GM23338 (cell line): Measurements from ENCODE around the gene MYH15. TPM values are rescaled to one million over a fixed set of nuclear protein-coding genes. Genes with fewer than 3 reads are reported as not detected.

ENCODE experiments used
- ATAC-seq: fragments of 200-7000 bp; cut with Tn5 transposase; 3 replicates; pipeline ENCODE4 v1.9.1; 2020
- DNase-seq: peaks from one replicate; pipeline ENCODE4 v3.0.0-alpha.2; 2015; ENCODE audit warnings: low spot score
- H2AFZ ChIP-seq: fragments of 200-600 bp; sonication (generic); 2 replicates; pipeline ENCODE4 v1.8.0; 2016; ENCODE audit warnings: antibody characterized with exemption, mild to moderate bottlenecking, moderate library complexity
- H3F3A ChIP-seq: fragments of 200-600 bp; sonication (generic); replicated peaks from 2 replicates; pipeline ENCODE4 v1.8.0; 2017; ENCODE audit warnings: antibody characterized with exemption, mixed run types, low read depth
- H3K27ac ChIP-seq: fragments of 200-600 bp; sonication (generic); 2 replicates; pipeline ENCODE4 v1.6.1; 2016; ENCODE audit warnings: low read depth
- H3K27me3 ChIP-seq: fragments of 200-600 bp; sonication (generic); 2 replicates; pipeline ENCODE4 v1.8.0; 2016; ENCODE audit warnings: mild to moderate bottlenecking, mixed run types, moderate library complexity; ENCODE audit not compliant: insufficient read depth
- H3K36me3 ChIP-seq: fragments of 200-600 bp; sonication (generic); 2 replicates; pipeline ENCODE4 v1.8.0; 2016; ENCODE audit warnings: mild to moderate bottlenecking; ENCODE audit not compliant: insufficient read depth
- H3K4me1 ChIP-seq: fragments of 200-600 bp; sonication (generic); 2 replicates; pipeline ENCODE4 v1.8.0; 2016; ENCODE audit warnings: mild to moderate bottlenecking, moderate library complexity; ENCODE audit not compliant: insufficient read depth
- H3K4me2 ChIP-seq: fragments of 200-600 bp; sonication (generic); 2 replicates; pipeline ENCODE4 v1.7.1; 2017; ENCODE audit warnings: mixed run types
- H3K4me3 ChIP-seq: fragments of 200-600 bp; sonication (generic); 2 replicates; pipeline ENCODE4 v1.6.1; 2016; ENCODE audit warnings: mixed run types
- H3K79me2 ChIP-seq: fragments of 200-600 bp; sonication (generic); replicated peaks from 2 replicates; pipeline ENCODE4 v1.8.0; 2017; ENCODE audit warnings: mild to moderate bottlenecking; ENCODE audit not compliant: insufficient read depth
- H3K9me2 ChIP-seq: fragments of 200-600 bp; sonication (generic); 2 replicates; pipeline ENCODE4 v1.8.0; 2017; ENCODE audit not compliant: insufficient read depth
- H4K20me1 ChIP-seq: fragments of 200-600 bp; sonication (generic); replicated peaks from 2 replicates; pipeline ENCODE4 v1.8.0; 2017; ENCODE audit warnings: mild to moderate bottlenecking; ENCODE audit not compliant: insufficient read depth
- H3K27ac Mint-ChIP-seq: 2 replicates; pipeline ENCODE4 v1.8.0; 2020; ENCODE audit warnings: inconsistent platforms, mild to moderate bottlenecking, moderate library complexity, mixed read lengths
- H3K27me3 Mint-ChIP-seq: 3 replicates; pipeline ENCODE4 v1.8.0; 2022; ENCODE audit warnings: low read depth, mild to moderate bottlenecking, moderate library complexity, mixed read lengths, inconsistent platforms; ENCODE audit not compliant: insufficient read depth, poor library complexity
- H3K36me3 Mint-ChIP-seq: 3 replicates; pipeline ENCODE4 v1.8.0; 2021; ENCODE audit warnings: low read depth, mild to moderate bottlenecking, inconsistent platforms, moderate library complexity, mixed read lengths
- H3K4me1 Mint-ChIP-seq: 3 replicates; pipeline ENCODE4 v1.8.0; 2020; ENCODE audit warnings: mild to moderate bottlenecking, inconsistent platforms, mixed read lengths
- H3K4me3 Mint-ChIP-seq: 3 replicates; pipeline ENCODE4 v1.8.0; 2021; ENCODE audit warnings: moderate library complexity, mild to moderate bottlenecking, inconsistent platforms, mixed read lengths
- H3K9me3 Mint-ChIP-seq: 3 replicates; pipeline ENCODE4 v1.8.0; 2020; ENCODE audit warnings: moderate library complexity, mild to moderate bottlenecking, inconsistent platforms, mixed read lengths
- CREB1 ChIP-seq: fragments of 250-450 bp; sonication (Bioruptor Pico); IDR thresholded peaks from 2 replicates; pipeline ENCODE4 v1.5.0; 2020; ENCODE audit warnings: low read depth, mild to moderate bottlenecking, moderate library complexity
- POLR2AphosphoS5 ChIP-seq: IDR thresholded peaks from 2 replicates; pipeline ENCODE4 v1.6.1; 2016; ENCODE audit warnings: antibody characterized with exemption, low read depth
- ZNF462 ChIP-seq: fragments of 250-450 bp; sonication (Bioruptor Pico); IDR thresholded peaks from 2 replicates; pipeline ENCODE4 v1.5.0; 2020; ENCODE audit warnings: mild to moderate bottlenecking, moderate library complexity
- polyA plus RNA-seq: library from polyadenylated mRNA; unstranded; fragments of >200 nt; fragmentation: Nextera tagmentation; extraction: Ambion mirVana; gene quantifications from 2 replicates; pipeline ENCODE4 v1.2.1, GENCODE V29; 2016
- total RNA-seq: library from RNA; depleted of rRNA; stranded (reverse); fragments of >200 nt; shearing (Covaris generic); gene quantifications from 2 replicates; pipeline ENCODE4 v1.2.3, GENCODE V29; 2014

Gene MYH15
- total and polyA plus RNA-seq, 2 experiments from 2014 or later: 0.07 TPM; not detected in 1

DNA sequence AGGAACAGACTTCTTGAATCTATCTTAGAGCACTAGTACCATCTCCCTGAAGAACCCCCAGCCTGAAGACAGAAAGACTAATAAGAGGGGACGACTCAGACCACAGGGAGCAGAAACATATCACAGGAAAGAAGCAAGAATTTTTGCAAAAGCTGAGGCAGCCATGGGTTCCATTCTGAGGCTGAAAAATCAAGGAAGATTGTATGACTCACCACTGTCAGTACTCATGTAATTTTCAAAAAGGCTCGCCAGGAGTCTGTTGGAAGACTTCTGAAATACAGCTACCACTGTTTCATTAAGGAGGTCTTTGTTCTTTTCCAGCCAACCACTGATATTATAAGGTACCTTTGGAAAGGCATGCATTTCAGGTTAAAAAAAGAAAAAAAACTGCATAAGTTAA, 47.5 kb downstream of the MYH15 start:
- Histone ChIP-seq H3K79me2 (no peaks in the 10 kb centered on the region), H3K4me2 (no peak overlapping the region)
- DNase-seq: no peak

More for the DNA sequence above, 47.5 kb downstream of the MYH15 start:
- Mint-ChIP-seq H3K4me1 (peaks cover 7% of the 10 kb centered on the region; the same call in 1 of the 3 replicates), H3K27ac (no peak overlapping the region), H3K9me3 (no peaks in the 10 kb centered on the region), H3K36me3 (no peaks in the 10 kb centered on the region), H3K4me3 (no peak overlapping the region), H3K27me3 (no peaks in the 10 kb centered on the region)
- Histone ChIP-seq H4K20me1 (no peaks in the 10 kb centered on the region), H2AFZ (no peak overlapping the region), H3K4me1 (peaks cover 7% of the 10 kb centered on the region; the same call in 1 of the 2 replicates), H3K27me3 (no peaks in the 10 kb centered on the region), H3K9me2 (no peaks in the 10 kb centered on the region), H3K4me3 (no peak overlapping the region), H3K27ac (no peak overlapping the region), H3F3A (no peaks in the 10 kb centered on the region), H3K36me3 (no peaks in the 10 kb centered on the region)
- no peak for ATAC-seq
- TF ChIP-seq ZNF462 (CRISPR knock-in tag) (no peak), CREB1 (CRISPR knock-in tag) (no peak), POLR2AphosphoS5 (no peak)
